ENCODE results near the gene CCL3. TPM values are rescaled to one million over a fixed set of nuclear protein-coding genes. Genes with fewer than 3 reads are reported as not detected.

Gene CCL3
- total and polyA plus RNA-seq, 4 donors, result 0.92 to 5.6 (median 1.8) TPM

DNA sequence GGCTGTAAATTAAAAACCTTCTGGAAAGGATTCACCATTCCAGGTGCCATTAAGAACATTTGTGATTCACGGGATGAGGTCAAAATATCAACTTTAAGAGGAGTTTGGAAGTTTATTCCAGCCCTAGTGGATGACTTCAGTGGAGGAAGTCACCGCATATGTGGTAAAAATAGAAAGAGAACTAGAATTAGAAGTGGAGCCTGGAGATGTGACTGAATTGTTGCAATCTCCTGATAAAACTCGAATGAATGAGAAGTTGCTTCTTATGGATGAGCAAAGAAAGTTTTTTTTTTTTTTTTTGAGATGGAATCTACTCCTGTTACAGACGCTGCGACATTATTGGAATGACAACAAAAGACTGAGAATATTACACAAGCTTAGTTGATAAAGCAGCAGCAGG, 40.4 kb upstream of the CCL3 start:
- no peaks in the 10 kb centered on the region for H3K4me1 ChIP-seq (ENCODE audit: control insufficient read depth in 4 of 4, insufficient read depth in 4 of 4, low read length in 3 of 4)
- no peak for DNase-seq (ENCODE audit: low spot score)
- no peaks in the 10 kb centered on the region for H3K27me3 ChIP-seq (ENCODE audit: control insufficient read depth in 4 of 4, insufficient read depth in 4 of 4, low read length in 3 of 4)
- TF ChIP-seq FOXA2 (IDR thresholded peaks at IDR 0.05) (no peak), RXRA (IDR thresholded peaks at IDR 0.05) (no peak), MAX (IDR thresholded peaks at IDR 0.05) (no peak), JUND (IDR thresholded peaks at IDR 0.05) (no peak), GABPA (IDR thresholded peaks at IDR 0.05 in 1 of 2, conservative IDR thresholded peaks at IDR 0.05 in 1 of 2) (no peak), ZBTB33 (IDR thresholded peaks at IDR 0.05) (no peak), EGR1 (IDR thresholded peaks at IDR 0.05; ENCODE audit: low read depth in 2 of 2) (no peak), HNF4G (IDR thresholded peaks at IDR 0.05) (no peak), HNF4A (conservative IDR thresholded peaks at IDR 0.05) (no peak), FOXA1 (IDR thresholded peaks at IDR 0.05) (no peak), YY1 (IDR thresholded peaks at IDR 0.05) (no peak), CTCF (IDR thresholded peaks at IDR 0.05; ENCODE audit: low read depth, low read length, missing input control) (no peak), ATF3 (IDR thresholded peaks at IDR 0.05) (no peak), NR2F2 (IDR thresholded peaks at IDR 0.05) (no peak), SP1 (IDR thresholded peaks at IDR 0.05) (no peak)
- TF ChIP-seq, protein P1, sequence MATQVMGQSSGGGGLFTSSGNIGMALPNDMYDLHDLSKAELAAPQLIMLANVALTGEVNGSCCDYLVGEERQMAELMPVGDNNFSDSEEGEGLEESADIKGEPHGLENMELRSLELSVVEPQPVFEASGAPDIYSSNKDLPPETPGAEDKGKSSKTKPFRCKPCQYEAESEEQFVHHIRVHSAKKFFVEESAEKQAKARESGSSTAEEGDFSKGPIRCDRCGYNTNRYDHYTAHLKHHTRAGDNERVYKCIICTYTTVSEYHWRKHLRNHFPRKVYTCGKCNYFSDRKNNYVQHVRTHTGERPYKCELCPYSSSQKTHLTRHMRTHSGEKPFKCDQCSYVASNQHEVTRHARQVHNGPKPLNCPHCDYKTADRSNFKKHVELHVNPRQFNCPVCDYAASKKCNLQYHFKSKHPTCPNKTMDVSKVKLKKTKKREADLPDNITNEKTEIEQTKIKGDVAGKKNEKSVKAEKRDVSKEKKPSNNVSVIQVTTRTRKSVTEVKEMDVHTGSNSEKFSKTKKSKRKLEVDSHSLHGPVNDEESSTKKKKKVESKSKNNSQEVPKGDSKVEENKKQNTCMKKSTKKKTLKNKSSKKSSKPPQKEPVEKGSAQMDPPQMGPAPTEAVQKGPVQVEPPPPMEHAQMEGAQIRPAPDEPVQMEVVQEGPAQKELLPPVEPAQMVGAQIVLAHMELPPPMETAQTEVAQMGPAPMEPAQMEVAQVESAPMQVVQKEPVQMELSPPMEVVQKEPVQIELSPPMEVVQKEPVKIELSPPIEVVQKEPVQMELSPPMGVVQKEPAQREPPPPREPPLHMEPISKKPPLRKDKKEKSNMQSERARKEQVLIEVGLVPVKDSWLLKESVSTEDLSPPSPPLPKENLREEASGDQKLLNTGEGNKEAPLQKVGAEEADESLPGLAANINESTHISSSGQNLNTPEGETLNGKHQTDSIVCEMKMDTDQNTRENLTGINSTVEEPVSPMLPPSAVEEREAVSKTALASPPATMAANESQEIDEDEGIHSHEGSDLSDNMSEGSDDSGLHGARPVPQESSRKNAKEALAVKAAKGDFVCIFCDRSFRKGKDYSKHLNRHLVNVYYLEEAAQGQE (IDR thresholded peaks at IDR 0.05), result no peak
- H3K27ac ChIP-seq (ENCODE audit: low read depth in 1 of 2, low read length in 2 of 2), result no peak overlapping the region
- H3K36me3 ChIP-seq (ENCODE audit: control insufficient read depth in 4 of 4, insufficient read depth in 3 of 4, low read depth in 1 of 4, low read length in 3 of 4), result no peaks in the 10 kb centered on the region
- 68% methylated on average over 5 of the region's 5 CpGs for WGBS
- H3K9me3 ChIP-seq (ENCODE audit: control insufficient read depth in 4 of 4, low read length in 3 of 4), result peaks cover 8 to 18% (median 14%) of the 10 kb centered on the region in 4 donors
- H3K9ac ChIP-seq (ENCODE audit: low read depth in 1 of 2, low read length in 2 of 2), result no peak overlapping the region
- no peak overlapping the region for H3K4me3 ChIP-seq (ENCODE audit: low read depth in 1 of 3, low read length in 3 of 3)

DNA sequence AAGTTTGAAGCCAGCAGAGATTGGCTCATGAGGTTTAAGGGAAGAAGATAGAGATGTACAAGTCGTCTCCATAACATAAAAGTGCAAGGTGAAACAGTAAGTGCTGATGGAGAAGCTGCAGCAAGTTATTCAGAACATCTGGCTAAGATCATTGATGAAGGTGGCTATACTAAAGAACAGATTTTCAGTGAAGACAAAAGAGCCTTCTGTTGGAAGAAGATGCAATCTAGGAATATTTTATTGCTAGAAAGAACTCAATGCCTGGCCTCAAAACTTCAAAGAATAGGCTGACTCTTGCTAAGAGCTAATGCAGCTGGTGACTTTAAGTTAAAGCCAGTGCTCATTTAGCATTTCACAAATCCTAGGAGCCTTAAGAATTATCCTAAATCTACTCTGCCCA, 39.7 kb upstream of the CCL3 start:
- WGBS, result 76% methylated on average over 1 of the region's 1 CpG
- Histone ChIP-seq H3K9ac (ENCODE audit: low read depth in 1 of 2, low read length in 2 of 2) (no peak overlapping the region), H3K27me3 (ENCODE audit: control insufficient read depth in 4 of 4, insufficient read depth in 4 of 4, low read length in 3 of 4) (no peaks in the 10 kb centered on the region), H3K27ac (ENCODE audit: low read depth in 1 of 2, low read length in 2 of 2) (no peak overlapping the region), H3K4me3 (ENCODE audit: low read depth in 1 of 3, low read length in 3 of 3) (no peak overlapping the region), H3K9me3 (ENCODE audit: control insufficient read depth in 4 of 4, low read length in 3 of 4) (peaks cover 11 to 24% (median 19%) of the 10 kb centered on the region in 4 donors), H3K4me1 (ENCODE audit: control insufficient read depth in 4 of 4, insufficient read depth in 4 of 4, low read length in 3 of 4) (peaks cover 0 to 4% (median 4%) of the 10 kb centered on the region in 4 donors), H3K36me3 (ENCODE audit: control insufficient read depth in 4 of 4, insufficient read depth in 3 of 4, low read depth in 1 of 4, low read length in 3 of 4) (no peaks in the 10 kb centered on the region)
- no peak for DNase-seq (ENCODE audit: low spot score)
- TF ChIP-seq, protein P1 (IDR thresholded peaks at IDR 0.05), result no peak
- TF ChIP-seq HNF4A (conservative IDR thresholded peaks at IDR 0.05) (no peak), MAX (IDR thresholded peaks at IDR 0.05) (no peak), FOXA2 (IDR thresholded peaks at IDR 0.05) (no peak), RAD21 (IDR thresholded peaks at IDR 0.05) (no peak), NR2F2 (IDR thresholded peaks at IDR 0.05) (no peak), FOXA1 (IDR thresholded peaks at IDR 0.05) (no peak), EGR1 (IDR thresholded peaks at IDR 0.05; ENCODE audit: low read depth in 2 of 2) (no peak), HNF4G (IDR thresholded peaks at IDR 0.05) (no peak), ZBTB33 (IDR thresholded peaks at IDR 0.05) (no peak), TAF1 (conservative IDR thresholded peaks at IDR 0.05) (no peak), SP1 (IDR thresholded peaks at IDR 0.05) (no peak)

Measured in liver (tissue), 9 donors.